Smooth muscle cell (in vitro differentiated cells): ENCODE data around the gene TMF1. TPM values are rescaled to one million over a fixed set of nuclear protein-coding genes. Genes with fewer than 3 reads are reported as not detected.

Experiments
- DNase-seq: peaks from one replicate; lab custom pipeline; 2025; ENCODE audit not compliant: unreplicated experiment; lab: John Stamatoyannopoulos, UW
- H2AFZ ChIP-seq: fragments of 200-600 bp; sonication (generic); 2 replicates; pipeline ENCODE4 v1.6.0; 2016; ENCODE audit warnings: antibody characterized with exemption, low read depth, mild to moderate bottlenecking
- H3F3A ChIP-seq: fragments of 200-600 bp; sonication (generic); 2 replicates; pipeline ENCODE4 v1.6.0; 2017; ENCODE audit warnings: antibody characterized with exemption, low read depth
- H3K27ac ChIP-seq: fragments of 200-600 bp; sonication (generic); 2 replicates; pipeline ENCODE4 v1.5.1; 2016; ENCODE audit warnings: low read depth, mild to moderate bottlenecking
- H3K27me3 ChIP-seq: fragments of 200-600 bp; sonication (generic); 2 replicates; pipeline ENCODE4 v1.6.1; 2016; ENCODE audit warnings: low read depth, mild to moderate bottlenecking
- H3K36me3 ChIP-seq: fragments of 200-600 bp; sonication (generic); 2 replicates; pipeline ENCODE4 v1.5.1; 2016; ENCODE audit warnings: low read depth
- H3K4me1 ChIP-seq: fragments of 200-600 bp; sonication (generic); 2 replicates; pipeline ENCODE4 v1.5.1; 2016; ENCODE audit warnings: low read depth
- H3K4me2 ChIP-seq: fragments of 200-600 bp; sonication (generic); 2 replicates; pipeline ENCODE4 v1.6.0; 2016; ENCODE audit warnings: mild to moderate bottlenecking
- H3K4me3 ChIP-seq: fragments of 200-600 bp; sonication (generic); 2 replicates; pipeline ENCODE4 v1.5.1; 2016; ENCODE audit warnings: mild to moderate bottlenecking
- H3K79me2 ChIP-seq: fragments of 200-600 bp; sonication (generic); 2 replicates; pipeline ENCODE4 v1.6.0; 2016; ENCODE audit warnings: low read depth, mild to moderate bottlenecking
- H3K9ac ChIP-seq: fragments of 200-600 bp; sonication (generic); 2 replicates; pipeline ENCODE4 v1.6.0; 2016; ENCODE audit warnings: low read depth
- H3K9me3 ChIP-seq: fragments of 200-600 bp; sonication (generic); replicated peaks from 2 replicates; pipeline ENCODE4 v1.5.1; 2016; ENCODE audit warnings: low read depth
- H4K20me1 ChIP-seq: fragments of 200-600 bp; sonication (generic); 2 replicates; pipeline ENCODE4 v1.6.0; 2016; ENCODE audit warnings: low read depth
- WGBS: methylation state at CpG from one replicate; pipeline ENCODE4 v1.1.7; 2016; ENCODE audit warnings: low lambda C conversion rate; 5-methylcytosine and 5-hydroxymethylcytosine counted together
- microRNA counts: library from miRNA; unstranded; fragments of <30 nt; microRNA quantifications from one replicate; lab custom pipeline; 2016
- microRNA-seq: library from miRNA; unstranded; fragments of <30 nt; microRNA quantifications from one replicate; pipeline ENCODE4, GENCODE V29; 2016; ENCODE audit warnings: borderline number of aligned reads
- polyA plus RNA-seq: library from polyadenylated mRNA; unstranded; fragments of >200 nt; fragmentation: Nextera tagmentation; extraction: Ambion mirVana; gene quantifications from 2 replicates; pipeline ENCODE4 v1.2.1, GENCODE V29; 2016
- small RNA-seq: library from RNA; depleted of rRNA; stranded (forward); fragments of <200 nt; gene quantifications from one replicate; pipeline ENCODE3, GENCODE V24; 2014
- total RNA-seq: library from RNA; depleted of rRNA; stranded (reverse); fragments of >200 nt; gene quantifications from 2 replicates; pipeline ENCODE4 v1.2.3, GENCODE V29; 2014
- TF ChIP-seq, protein P1 (sequence below): fragments of 200-600 bp; sonication (generic); IDR thresholded peaks from 2 replicates; pipeline ENCODE4 v1.5.1; 2017; ENCODE audit warnings: borderline replicate concordance, mild to moderate bottlenecking, antibody characterized with exemption; ENCODE audit not compliant: insufficient read depth, poor library complexity, severe bottlenecking

Gene TMF1
- total and polyA plus RNA-seq, 2 experiments from 2014 or later = 28.9 to 63.0 TPM

DNA sequence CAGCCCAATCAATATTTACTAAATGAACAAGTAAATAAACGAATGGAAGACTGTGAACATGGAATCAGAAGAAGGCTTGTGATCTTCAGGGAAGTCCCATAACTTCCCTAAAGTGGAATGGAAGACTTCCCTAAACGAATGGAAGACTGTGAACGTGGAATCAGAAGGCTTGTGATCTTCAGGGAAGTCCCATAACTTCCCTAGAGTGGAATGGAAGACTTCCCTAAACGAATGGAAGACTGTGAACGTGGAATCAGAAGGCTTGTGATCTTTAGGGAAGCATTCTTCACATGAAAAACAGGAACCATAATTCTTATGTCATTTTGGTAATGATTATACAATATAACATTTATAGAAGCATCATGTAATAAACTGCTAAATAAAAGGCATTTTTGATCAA, 77.4 kb downstream of the TMF1 start:
- TF ChIP-seq, protein P1, sequence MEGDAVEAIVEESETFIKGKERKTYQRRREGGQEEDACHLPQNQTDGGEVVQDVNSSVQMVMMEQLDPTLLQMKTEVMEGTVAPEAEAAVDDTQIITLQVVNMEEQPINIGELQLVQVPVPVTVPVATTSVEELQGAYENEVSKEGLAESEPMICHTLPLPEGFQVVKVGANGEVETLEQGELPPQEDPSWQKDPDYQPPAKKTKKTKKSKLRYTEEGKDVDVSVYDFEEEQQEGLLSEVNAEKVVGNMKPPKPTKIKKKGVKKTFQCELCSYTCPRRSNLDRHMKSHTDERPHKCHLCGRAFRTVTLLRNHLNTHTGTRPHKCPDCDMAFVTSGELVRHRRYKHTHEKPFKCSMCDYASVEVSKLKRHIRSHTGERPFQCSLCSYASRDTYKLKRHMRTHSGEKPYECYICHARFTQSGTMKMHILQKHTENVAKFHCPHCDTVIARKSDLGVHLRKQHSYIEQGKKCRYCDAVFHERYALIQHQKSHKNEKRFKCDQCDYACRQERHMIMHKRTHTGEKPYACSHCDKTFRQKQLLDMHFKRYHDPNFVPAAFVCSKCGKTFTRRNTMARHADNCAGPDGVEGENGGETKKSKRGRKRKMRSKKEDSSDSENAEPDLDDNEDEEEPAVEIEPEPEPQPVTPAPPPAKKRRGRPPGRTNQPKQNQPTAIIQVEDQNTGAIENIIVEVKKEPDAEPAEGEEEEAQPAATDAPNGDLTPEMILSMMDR = no peak
- H3K79me2 ChIP-seq = no peaks in the 10 kb centered on the region
- H3K9ac ChIP-seq = no peak overlapping the region
- no peaks in the 10 kb centered on the region for H3F3A ChIP-seq
- no peak overlapping the region for H3K4me2 ChIP-seq
- whole genome bisulfite sequencing = 93% methylated on average over 5 of the region's 5 CpGs
- H3K9me3 ChIP-seq = no peaks in the 10 kb centered on the region
- H3K4me3 ChIP-seq = no peak overlapping the region
- peaks cover 8% of the 10 kb centered on the region for H3K27me3 ChIP-seq
- no peak for DNase-seq
- H4K20me1 ChIP-seq = no peaks in the 10 kb centered on the region
- H2AFZ ChIP-seq = no peak overlapping the region
- H3K27ac ChIP-seq = no peak overlapping the region
- H3K4me1 ChIP-seq = no peaks in the 10 kb centered on the region
- peaks cover 11% of the 10 kb centered on the region for H3K36me3 ChIP-seq

DNA sequence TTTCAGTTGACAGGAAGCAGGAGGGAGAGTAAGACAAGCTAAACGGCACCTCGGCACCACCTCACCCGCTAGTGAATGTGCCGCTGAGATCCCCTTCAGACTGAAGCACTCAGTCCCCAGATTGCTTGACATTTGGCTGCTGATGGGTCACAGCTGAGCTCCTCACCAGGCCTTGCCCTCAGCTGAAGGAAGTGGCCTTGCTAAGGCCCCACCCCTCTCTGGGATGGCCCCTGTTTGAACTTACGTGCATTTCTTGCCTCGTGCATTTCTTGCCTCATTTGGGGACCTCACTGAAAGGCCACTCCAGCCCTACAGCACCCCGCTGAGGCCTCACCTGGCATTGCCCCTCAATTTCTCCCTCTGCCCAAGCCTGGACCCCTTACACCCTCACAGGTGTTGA, 78.5 kb downstream of the TMF1 start:
- H3K4me1 ChIP-seq = no peaks in the 10 kb centered on the region
- H3K4me3 ChIP-seq = no peak overlapping the region
- H2AFZ ChIP-seq = no peak overlapping the region
- no peak overlapping the region for H3K27ac ChIP-seq
- no peak for DNase-seq
- H3F3A ChIP-seq = no peaks in the 10 kb centered on the region
- TF ChIP-seq, protein P1 = no peak
- 79% methylated on average over 7 of the region's 7 CpGs for WGBS
- no peaks in the 10 kb centered on the region for H3K9me3 ChIP-seq
- no peaks in the 10 kb centered on the region for H3K79me2 ChIP-seq
- H3K27me3 ChIP-seq = peaks cover 19% of the 10 kb centered on the region
- no peak overlapping the region for H3K4me2 ChIP-seq
- peaks cover 5% of the 10 kb centered on the region for H3K36me3 ChIP-seq
- H3K9ac ChIP-seq = no peak overlapping the region
- no peaks in the 10 kb centered on the region for H4K20me1 ChIP-seq

DNA sequence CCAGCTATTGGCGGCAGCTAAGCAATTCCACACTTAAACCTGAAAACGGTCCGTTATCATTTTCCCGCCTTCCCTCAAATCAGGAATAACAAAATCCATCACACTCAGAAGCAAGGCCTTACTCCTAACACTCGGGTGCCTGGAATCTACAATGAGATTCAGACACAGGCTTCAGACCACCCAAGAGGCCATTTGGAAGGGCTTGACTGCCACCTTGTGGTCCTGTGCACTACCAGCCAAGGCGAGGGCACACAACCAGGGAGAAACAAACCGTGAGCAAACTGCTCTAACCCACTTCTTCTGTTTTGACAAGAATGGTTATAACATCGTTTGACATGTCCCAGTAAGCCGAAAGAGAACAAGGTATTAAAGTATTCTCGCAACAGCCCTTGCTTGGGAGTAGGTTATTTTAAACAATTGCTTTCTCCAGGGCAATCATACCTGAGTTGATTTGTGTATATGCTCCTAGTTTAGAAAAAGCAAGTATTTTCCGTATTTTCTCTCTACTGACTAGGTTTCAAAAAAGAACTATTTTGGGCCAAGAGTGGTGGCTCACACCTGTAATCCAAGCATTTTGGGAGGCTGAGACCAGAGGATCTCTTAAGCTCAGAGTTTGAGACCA, 79.7 kb downstream of the TMF1 start:
- no peaks in the 10 kb centered on the region for H3K9me3 ChIP-seq
- no peaks in the 10 kb centered on the region for H3K79me2 ChIP-seq
- H3K27me3 ChIP-seq = peaks cover 21% of the 10 kb centered on the region
- no peaks in the 10 kb centered on the region for H3F3A ChIP-seq
- peak; percentile 1 for DNase-seq
- H3K4me2 ChIP-seq = no peak overlapping the region
- no peaks in the 10 kb centered on the region for H3K4me1 ChIP-seq
- H4K20me1 ChIP-seq = no peaks in the 10 kb centered on the region
- H3K9ac ChIP-seq = no peak overlapping the region
- H3K27ac ChIP-seq = no peak overlapping the region
- TF ChIP-seq, protein P1 = peak; percentile 73
- 25% methylated on average over 11 of the region's 11 CpGs for WGBS
- no peak overlapping the region for H2AFZ ChIP-seq
- no peak overlapping the region for H3K4me3 ChIP-seq
- no peaks in the 10 kb centered on the region for H3K36me3 ChIP-seq

MicroRNAs within 50 kb of the gene (microRNA counts, 767-probe panel; counts per million panel counts)
- 183 counts per million for microRNA hsa-miR-3136-5p (lab: Ali Mortazavi, UCI)

Small RNA genes within 50 kb of the gene (microRNA-seq; reads per million reads assigned to microRNA genes)
- not detected for gene MIR3136

Small RNA genes within 50 kb of the gene (small RNA-seq; reads per million reads assigned to genes)
- not detected for gene MIR3136

Other genes with a start within 250 kb of the TMF1 start
- gene TAFA4, start 119.8 kb downstream of the TMF1 start, total RNA-seq = 0.09 TPM in 1 of 2 replicates, not detected in the other
- gene TAFA4, start 119.8 kb downstream of the TMF1 start, polyA plus RNA-seq = 0.07 TPM in 1 of 2 replicates, not detected in the other
- 30.5 and 30.6 TPM in 2 replicates for gene EOGT, start 38.6 kb downstream of the TMF1 start, total RNA-seq
- 21.2 and 22.7 TPM in 2 replicates for gene EOGT, start 38.6 kb downstream of the TMF1 start, polyA plus RNA-seq
- 71.2 and 102 TPM in 2 replicates for gene UBA3, start 28.0 kb upstream of the TMF1 start, total RNA-seq
- gene UBA3, start 28.0 kb upstream of the TMF1 start, polyA plus RNA-seq = 47.5 and 52.4 TPM in 2 replicates
- gene ARL6IP5, start 32.6 kb upstream of the TMF1 start, total RNA-seq = 80.9 and 83.9 TPM in 2 replicates
- 73.9 and 97.4 TPM in 2 replicates for gene ARL6IP5, start 32.6 kb upstream of the TMF1 start, polyA plus RNA-seq
- gene LMOD3, start 70.3 kb upstream of the TMF1 start, total RNA-seq = not detected in 2 replicates
- gene LMOD3, start 70.3 kb upstream of the TMF1 start, polyA plus RNA-seq = not detected in 2 replicates